GM18868 (cell line): ENCODE results near the gene PLIN3.
A peak's percentile ranks its signal among the peaks of the same experiment; 100 is the strongest.
"Not testable (repeated sequence)": the region's sequence is repeated elsewhere in the genome, so short reads cannot be mapped to it uniquely, and the experiment has no call there.

Experiments used
- ATAC-seq: cut with Tn5 transposase; IDR thresholded peaks from one replicate; pipeline ENCODE4 v1.9.1; 2021; ENCODE audit warnings: mild to moderate bottlenecking, moderate library complexity; ENCODE audit not compliant: unreplicated experiment

PLIN3 gene, protein sequence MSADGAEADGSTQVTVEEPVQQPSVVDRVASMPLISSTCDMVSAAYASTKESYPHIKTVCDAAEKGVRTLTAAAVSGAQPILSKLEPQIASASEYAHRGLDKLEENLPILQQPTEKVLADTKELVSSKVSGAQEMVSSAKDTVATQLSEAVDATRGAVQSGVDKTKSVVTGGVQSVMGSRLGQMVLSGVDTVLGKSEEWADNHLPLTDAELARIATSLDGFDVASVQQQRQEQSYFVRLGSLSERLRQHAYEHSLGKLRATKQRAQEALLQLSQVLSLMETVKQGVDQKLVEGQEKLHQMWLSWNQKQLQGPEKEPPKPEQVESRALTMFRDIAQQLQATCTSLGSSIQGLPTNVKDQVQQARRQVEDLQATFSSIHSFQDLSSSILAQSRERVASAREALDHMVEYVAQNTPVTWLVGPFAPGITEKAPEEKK

DNA sequence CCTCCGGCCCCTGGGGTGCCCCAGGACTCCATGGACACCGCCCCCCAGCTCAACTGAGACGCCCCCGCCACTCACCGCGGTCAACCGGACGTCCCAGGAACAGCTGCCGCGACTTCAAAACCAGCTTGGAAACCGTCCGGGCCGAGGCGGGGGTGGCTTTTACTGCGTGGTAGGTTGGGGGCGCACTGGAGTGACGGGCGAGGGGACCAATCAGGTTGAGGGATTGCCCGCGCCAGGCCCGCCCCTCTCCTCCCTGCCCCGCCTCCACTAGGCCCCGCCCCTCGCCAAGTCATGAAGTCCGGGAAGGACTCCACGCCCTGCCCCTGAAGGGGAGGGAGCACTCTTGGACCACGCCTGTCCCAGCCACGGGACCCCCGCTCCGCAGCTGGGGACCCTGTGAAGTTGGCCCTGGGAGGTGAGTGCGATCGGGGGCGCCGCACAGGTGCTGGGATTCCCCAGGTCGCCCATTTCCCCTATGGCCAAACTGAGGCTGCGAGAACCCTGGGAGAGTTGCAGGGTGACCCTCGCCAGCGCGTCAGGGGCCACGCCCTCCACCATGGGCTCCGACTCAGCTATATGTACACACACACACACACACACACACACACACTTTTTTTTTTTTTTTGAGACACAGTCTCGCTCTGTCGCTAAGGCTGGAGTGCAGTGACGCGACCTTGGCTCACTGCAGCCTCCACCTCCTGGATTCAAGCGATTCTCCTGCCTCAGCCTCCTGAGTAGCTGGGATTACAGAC, at the start of gene PLIN3:
Gene PLIN3, minus strand, starts transcription at position 134 of the 752 bp plus-strand sequence. CDS start 6,273 bp downstream, outside the sequence.
- ATAC-seq = peak; percentile 81

DNA sequence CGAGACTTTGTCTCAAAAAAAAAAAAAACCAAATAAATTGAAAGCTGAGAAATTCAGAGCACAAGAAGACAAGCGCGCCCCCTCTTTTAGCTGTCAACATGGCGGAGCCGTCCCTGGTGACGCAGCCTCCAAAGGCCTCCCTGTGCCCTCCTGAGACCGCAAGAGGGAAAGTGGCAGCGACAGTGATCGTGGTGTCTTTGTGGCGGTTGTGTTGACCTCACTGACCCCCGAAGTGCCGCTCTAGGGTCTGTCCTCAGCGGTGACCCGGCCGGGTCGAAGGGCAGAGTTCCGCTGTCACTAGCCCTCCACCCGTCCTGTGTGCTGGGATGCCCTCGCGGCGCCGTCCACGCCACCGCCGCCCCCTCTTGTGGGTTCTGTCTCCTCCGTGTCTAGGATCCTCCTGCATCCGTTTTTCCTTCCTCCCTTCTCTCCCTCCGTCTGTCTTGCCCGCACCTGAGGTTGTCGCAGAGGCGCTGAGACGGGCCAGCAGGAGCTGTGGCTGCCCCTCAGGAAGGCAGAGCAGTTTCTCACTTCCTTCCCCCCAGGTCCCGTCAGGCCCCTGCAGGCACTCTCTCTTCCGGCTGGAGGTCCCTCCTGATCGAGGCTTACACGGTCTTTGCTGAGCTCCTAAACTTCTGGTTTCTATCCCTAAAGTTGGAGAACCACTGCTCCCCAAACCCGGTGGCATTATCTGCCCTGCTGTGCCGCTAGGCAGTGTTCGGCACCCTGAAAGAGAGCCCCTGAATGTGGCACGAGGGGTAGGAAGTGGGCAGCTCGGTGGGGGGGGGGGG, 49.0 kb upstream of the PLIN3 start:
- ATAC-seq = no peak

DNA sequence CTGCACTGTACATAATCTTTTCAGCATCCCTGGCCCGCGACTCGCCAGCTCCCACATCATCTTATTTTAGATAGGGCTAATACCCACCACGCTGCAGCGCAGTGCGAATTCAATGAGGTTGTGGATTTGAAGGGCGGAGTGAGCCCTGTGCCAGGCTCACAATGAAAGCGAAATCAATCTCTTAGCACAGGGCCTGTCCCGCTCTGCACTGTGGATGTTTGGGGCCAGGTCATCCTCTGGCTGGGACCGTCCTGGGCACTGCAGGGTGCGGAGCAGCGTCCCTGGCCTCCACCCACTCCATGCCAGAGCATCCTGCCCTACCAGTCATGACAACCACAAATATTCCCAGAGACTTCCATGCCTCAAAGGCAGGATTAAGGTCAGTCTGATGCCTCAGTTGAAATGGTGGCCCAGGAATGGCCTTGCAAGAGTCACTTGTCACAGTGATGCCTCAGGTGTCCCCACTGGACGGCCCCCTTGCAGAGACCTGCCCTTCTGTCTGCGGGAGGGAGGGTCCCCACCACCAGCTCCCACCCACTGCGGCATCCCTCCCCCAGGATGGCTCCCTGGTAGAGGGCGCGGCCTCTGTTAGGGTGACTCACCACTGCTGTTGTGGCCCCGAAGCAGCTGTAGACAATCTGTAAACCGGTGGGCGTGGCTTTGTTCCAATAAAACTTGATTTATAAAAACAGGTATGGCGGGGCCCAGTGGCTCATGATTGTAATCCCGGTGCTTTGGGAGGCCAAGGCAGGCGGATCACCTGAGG, 47.5 kb upstream of the PLIN3 start:
- no peak for ATAC-seq

DNA sequence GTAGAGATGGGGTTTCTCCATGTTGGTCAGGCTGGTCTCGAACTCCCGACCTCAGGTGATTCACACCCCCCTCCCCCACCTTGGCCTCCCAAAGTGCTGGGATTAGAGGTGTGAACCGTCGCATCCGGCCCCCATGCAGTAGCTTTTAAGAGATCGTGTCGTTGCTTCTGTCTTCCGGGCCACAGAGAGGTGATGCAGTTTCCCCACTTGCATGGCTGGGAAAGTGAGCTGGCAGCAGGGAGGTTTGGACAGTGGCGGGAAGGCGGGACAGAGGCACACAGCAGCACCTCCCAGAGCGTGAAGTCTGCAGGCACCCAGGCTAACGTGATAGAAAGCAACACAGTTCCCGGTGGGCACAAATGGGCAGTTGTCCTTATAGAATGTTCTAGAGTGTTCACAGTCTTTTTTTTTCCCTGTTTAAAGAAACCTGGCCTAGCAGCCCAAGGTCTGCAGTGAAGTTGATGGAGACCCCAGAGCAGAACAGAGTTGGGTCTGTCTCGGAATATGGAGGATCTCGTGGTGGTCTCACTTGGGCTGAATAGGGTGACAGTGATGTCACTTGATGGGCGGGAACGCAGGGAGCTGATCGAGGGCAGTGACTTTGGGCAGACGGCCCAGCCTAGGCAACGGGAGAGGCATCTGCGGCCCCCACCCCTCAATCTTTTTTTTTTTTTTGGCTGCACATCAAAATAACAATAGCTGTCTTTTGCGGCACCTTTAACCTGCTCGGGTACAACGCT, 46.7 kb upstream of the PLIN3 start:
- ATAC-seq = no peak

DNA sequence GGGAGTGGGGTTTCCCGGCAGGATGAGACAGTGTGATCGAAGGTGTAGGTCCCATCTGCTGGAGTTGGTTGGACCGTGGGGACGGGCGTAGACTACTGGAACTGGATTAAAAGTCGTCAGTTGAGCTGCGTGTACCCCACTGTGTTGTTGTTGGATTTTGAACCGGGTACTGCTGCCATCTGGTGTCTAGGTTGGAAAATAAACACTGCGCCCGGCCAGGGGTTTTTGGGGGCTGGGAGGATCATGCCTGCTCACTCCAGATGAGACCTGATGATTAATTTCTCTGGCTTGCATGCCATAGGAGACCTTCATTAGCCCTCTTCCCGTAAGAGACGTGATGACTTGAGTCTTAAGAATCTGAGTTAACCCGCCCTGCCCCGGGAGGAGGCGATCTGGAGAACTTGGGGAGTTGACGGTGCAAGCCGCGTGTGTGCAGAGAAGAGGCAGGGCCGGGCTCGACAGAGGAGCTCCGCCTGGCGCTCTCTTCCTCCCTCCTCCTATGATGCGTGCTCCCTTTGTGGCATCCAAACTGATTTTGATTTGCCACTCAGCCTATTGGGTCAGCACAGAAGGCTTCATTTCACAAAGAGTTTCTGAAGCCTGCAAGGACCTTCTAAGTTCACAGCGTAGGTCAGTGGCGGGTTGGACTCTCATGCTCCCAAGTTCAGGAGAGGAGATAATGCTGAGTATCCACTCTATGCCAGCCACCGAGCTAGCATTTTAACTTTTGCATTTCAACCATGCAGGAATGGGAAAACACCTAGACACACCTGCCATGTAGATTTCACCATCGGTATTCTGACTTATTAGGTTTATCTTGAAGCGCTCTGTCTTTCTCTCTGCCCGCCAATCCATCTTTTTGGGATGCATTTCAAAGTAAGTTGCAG, 44.6 kb upstream of the PLIN3 start:
- ATAC-seq = no peak

DNA sequence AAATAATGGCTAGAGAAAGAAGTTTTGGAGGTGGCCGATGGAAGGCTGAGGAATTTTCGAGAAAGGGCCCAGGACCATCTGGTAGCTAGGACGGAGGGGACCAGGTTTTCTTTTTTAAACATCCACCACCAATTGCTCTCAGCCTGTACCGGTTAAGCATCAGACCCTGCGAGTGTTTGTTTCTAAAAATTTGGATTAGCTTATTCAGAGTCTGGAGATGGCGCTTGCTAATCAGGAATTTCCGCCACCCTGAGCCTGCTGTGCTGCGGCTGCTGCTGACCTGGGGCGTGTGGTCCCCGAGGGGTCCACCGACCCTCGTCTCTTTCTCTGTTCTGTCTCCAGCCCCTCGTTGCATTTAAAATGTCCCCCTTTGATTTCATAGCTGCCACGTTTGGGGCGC, 43.8 kb upstream of the PLIN3 start:
- no peak for ATAC-seq

DNA sequence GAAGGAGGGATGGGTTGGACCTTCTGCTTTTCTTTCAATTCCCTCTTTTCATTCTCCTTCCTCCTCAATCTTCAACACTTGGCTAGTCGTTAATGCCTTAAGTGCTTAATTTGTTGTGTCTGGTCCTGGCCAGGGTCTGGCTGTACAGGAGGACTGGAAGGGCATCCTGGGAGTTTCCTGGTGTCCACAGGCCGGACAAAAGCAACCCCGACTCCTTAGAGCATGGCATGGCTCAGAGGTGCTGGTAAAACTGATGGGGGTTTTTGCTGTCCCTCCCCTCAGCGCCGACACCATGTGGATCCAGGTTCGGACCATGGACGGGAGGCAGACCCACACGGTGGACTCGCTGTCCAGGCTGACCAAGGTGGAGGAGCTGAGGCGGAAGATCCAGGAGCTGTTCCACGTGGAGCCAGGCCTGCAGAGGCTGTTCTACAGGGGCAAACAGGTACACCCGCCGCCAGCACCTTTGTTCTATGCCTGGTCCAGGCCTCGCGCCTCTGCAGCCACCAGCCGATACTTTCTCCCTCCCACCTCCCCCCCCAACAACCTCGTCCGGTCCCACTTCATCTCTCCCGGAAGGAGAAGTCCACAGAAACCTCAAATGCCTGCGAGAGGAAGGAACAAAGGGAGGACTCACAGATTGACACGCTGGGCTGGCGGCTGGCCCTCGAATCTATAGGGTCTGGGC, 43.3 kb upstream of the PLIN3 start:
- no peak for ATAC-seq

DNA sequence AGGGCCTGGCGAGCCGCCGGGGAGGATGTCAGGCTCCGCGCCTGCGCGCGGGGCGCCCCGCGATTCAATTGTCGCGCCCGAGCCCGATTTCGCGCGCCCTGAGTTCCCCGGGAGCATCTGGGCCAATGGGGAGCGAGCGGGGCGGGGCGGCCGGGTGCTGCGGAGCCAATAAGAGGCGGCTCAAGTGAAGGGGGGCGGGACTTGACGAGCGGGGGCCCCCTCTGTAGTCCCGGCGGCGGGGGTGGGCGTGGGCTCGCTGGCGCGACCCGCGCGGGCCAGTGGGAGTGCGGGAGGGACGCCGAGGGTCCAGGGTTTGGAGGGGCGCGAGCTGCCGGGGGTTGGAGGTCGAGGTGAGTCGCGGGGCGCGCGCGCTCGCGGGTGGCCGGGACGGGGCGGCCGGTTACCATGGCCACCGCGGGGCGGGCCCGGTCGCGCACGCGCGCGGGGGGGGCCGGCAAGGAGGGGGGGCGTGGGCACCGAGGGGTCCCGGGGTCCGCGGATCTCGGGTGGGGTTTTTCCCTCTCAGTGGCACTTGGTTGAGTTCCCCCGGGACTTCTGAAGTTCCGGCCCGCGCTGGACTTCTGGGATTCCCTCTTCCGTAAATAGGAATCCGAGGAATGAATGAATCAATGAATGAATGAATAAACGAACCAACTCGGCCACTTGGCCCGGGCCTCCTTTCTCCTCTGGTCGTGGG, 42.6 kb upstream of the PLIN3 start:
- peak; percentile 70 for ATAC-seq

DNA sequence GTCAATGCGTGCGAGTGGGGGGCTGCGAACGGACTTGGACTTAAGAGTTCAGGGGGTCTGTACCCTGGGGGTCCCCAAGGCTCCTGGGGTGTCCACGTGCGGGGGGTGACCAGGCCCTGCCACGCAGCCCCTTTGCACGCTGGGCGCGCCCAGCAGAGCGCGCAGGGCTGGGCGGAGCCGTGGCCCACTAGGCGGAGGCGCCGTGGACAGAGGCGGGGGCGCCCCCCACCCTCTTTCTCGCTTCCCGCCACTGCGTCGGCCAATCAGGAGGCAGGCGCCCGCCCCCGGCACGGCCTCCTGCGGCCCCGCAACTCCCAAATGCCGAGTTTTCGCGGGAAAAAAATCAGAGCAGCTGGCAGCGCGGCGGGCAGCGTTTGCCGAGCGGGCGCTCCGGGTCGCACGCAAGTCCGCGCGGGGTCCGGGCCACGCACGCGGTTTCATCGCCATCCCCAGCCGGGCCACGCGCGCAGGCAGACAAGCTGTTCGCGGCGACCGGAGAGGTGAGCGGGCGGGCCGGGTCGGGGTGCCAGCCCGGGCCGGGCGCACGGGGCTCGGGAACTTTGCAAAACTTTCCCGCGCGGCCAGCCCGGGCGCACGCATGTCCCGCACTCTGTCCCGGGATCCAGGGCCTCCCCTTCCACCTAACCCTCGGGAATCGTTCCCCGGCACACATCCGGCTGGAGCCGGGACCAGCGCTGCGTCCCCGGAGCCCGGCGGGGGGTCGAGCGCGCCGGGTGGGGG, 41.9 kb upstream of the PLIN3 start, which contains the start of gene UHRF1:
Gene UHRF1, plus strand, starts transcription at position 346 of the 741 bp plus-strand sequence. CDS start 1,385 bp downstream, outside the sequence.
- ATAC-seq = no peak

DNA sequence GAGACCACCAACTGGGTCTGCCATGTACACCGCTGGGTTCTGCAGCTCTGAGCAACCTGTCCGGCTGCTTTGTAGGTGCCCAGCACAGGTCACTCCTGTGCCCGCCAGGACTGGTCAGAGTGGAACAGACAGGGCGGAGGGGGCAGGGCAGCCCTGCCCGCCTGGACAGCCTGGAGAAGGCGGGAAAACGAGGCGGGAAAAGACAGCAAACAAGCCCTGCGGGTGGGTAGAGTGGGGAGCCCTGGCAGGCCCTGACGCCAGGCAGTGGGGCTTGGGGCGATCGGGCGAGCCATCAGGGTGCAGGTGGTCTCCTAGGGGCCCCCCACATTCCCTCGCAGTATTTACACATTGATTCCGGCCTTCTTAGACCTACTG, 41.3 kb upstream of the PLIN3 start:
- no peak for ATAC-seq

DNA sequence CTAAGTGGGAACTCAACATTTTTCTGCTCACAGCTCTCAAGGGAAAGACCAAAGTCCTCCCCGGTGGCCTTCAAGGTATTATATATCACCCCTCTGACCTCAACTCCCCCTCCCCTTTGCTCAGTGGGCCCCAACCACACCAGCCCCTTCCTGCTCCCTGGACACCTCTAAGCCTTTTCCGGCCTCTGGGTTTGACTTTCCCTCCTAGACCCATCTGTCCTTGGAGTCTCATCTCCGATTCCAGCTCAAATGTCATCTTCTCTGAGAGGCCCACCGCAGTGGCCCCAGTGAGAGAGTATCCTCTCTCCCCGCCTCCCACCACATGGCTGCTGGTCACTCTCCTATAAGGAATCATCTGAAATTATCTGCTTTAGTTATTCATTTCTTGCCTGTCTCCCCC, 40.9 kb upstream of the PLIN3 start:
- ATAC-seq = no peak

DNA sequence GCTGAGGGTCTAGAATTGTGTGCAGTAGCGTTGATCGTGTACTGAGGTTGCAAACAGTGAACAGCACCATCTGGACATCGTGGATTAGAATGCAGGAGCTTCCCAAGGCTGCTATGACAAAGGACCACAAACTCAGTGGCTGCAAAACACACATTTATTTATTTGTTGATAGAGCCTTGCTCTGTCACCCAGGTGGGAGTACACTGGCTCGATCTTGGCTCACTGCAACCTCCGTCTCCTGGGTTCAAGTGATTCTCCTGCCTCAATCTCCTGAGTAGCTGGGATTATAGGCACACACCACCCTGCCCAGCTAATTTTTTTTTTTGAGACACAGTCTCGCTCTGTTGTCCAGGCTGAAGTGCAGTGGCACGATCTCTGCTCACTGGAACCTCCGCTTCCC, 39.5 kb upstream of the PLIN3 start:
- no peak for ATAC-seq

DNA sequence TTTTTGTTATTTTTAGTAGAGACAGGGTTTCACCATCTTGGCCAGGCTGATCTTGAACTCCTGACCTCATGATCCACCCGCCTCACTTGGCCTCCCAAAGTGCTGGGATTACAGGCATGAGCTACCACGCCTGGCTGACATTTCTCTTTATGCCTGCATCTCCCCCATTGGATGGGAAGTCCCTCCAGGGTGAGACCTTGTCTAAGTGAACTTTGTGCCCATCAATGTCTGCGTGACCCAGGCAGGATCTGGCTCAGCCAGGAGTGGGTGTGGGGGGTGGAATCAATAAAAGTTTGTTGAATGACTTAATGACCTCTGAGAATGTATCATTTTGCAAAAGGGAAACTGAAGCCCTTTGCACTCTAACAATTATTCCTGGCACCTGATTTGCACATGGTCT, 37.0 kb upstream of the PLIN3 start:
- ATAC-seq = no peak

DNA sequence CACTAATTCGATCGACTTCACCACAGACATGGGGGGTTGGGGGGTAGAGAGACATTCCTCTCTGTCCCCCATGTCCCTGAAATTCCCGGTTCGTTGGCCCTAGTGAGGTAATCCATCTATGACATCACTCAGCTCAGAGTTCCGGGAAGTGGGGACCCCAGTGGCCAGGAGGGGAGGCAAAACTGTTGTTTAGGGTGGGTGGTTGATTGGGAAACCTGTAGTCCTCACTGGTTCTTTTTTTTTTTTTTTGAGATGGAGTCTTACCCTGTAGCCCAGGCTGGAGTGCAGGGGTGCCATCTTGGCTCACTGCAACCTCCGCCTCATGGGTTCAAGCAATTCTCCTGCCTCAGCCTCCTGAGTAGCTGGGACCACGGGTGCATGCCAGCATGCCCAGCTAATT, 35.3 kb upstream of the PLIN3 start, which contains the start of gene ARRDC5:
Gene ARRDC5, minus strand, starts transcription at position 101 of the 400 bp plus-strand sequence. Its CDS starts 71 bp downstream, at position 30.
- ATAC-seq = no peak

DNA sequence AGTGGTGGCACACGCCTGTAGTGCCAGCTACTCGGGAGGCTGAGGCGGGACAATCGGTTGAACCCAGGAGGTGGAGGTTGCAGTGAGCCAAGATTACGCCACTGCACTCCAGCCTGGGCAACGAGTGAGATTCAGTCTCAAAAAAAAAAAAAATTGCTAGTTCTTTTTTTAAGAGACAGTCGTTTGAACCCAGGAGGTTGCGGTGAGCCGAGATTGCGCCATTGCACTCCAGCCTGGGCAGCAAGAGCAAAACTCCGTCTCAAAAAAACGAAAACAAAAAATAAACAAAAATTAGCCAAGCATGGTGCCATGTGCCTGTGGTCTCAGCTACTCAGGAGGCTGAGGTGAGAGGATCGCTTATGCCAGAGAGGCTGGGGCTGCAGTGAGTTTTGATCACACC, 33.4 kb upstream of the PLIN3 start:
- ATAC-seq = not testable (repeated sequence)

DNA sequence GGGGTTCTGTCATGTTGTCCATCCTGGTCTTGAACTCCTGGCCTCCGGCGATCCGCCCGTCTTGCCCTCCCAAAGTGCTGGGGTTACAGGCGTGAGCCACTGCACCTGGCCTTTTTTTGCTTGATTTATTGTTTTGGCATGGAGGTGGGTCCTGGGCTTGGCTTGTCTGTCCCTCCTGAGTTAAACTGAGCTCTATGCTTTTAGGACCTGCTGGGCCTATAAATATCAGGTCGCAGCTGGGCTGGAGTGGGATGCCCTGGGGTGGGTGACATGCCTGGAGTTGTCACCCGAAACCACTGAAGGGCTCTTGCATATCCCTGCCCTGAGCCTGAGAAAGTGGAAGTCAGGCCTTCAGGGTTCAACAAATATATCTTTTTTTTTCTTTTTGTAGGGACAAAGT, 29.7 kb upstream of the PLIN3 start:
- ATAC-seq = no peak

DNA sequence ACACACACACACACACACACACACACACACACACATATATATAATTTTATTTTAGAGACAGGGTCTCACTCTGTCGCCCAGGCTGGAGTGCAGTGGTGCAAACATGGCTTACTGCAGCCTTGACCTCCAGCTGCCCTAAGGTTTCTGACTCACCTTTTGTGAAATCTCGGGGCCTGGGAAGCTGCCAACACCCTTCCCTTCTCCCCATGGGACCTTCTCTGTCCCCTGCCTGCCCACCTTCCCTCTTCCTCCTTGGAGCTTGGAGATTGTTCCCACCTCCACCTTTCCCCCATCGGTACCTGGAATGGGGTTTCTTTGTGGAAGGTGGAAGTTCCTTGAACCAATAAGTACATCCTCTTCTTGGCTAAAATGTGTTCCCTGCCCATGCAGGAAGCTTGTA, 28.9 kb upstream of the PLIN3 start:
- ATAC-seq = no peak
